ENCODE measurements around the gene NME5.

Gene NME5

GRCh38 chr5:138067945-138068344 is 71.3 kb downstream of the NME5 start:
- H3K4me3 ChIP-seq (ENCODE audit: low read depth, low read length): no peak overlapping the region
- no peak for DNase-seq (ENCODE audit: low read depth)
- no peak for TF ChIP-seq CTCF (conservative IDR thresholded peaks at IDR 0.05; ENCODE audit: low read depth, low read length)

All from choroid plexus epithelial cell (primary cell).